Measurements from ENCODE around the gene SPPL3.

DNA sequence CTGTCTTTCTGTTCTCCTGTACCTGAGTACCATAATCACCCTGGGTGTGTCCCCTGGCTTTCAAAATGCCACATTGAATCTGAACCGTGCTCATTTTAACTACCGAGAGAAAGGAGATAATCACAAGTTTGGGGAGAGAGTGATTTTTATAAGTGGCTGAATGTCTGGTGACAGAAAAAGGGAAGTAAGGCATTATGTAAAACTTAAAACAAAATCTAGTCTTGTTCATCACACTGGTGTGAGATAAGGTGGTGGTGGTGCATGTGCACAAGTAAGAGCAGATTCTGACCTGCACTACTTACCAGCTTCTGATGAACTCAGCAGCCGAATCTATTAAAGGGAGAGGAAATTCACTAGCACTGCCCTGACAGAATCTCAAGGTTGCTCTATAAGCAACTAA lies 56.3 kb downstream of the SPPL3 start:
- TF ChIP-seq CTCF (IDR thresholded peaks at IDR 0.05 in 2 of 3, conservative IDR thresholded peaks at IDR 0.05 in 1 of 3; ENCODE audit: borderline replicate concordance in 1 of 3, insufficient read depth in 1 of 3, low read depth in 2 of 3, low read length in 2 of 3) = no peak
- TF ChIP-seq, protein P1, sequence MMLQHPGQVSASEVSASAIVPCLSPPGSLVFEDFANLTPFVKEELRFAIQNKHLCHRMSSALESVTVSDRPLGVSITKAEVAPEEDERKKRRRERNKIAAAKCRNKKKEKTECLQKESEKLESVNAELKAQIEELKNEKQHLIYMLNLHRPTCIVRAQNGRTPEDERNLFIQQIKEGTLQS (IDR thresholded peaks at IDR 0.05) = no peak
- no peak for TF ChIP-seq EZH2 (IDR thresholded peaks at IDR 0.05)
- no peak for TF ChIP-seq RAD21 (IDR thresholded peaks at IDR 0.05; ENCODE audit: low read depth)
- no peak for TF ChIP-seq POLR2AphosphoS5 (IDR thresholded peaks at IDR 0.05; ENCODE audit: low read depth, low read length)
- TF ChIP-seq FOSL1 (IDR thresholded peaks at IDR 0.05; ENCODE audit: low read depth) = no peak
- no peak for TF ChIP-seq YY1 (IDR thresholded peaks at IDR 0.05; ENCODE audit: extremely low read depth, insufficient replicate concordance, low read depth, low read length)
- TF ChIP-seq EGR1 (IDR thresholded peaks at IDR 0.05; ENCODE audit: low read depth) = no peak
- no peak for TF ChIP-seq POLR2A (IDR thresholded peaks at IDR 0.05; ENCODE audit: borderline replicate concordance, extremely low read depth, insufficient read depth, insufficient read length)
- no peak for TF ChIP-seq MAX (IDR thresholded peaks at IDR 0.05)
- TF ChIP-seq TCF7L2 (IDR thresholded peaks at IDR 0.05; ENCODE audit: borderline replicate concordance, extremely low read depth, insufficient read depth, insufficient read length) = no peak
- no peak for TF ChIP-seq ZNF274 (IDR thresholded peaks at IDR 0.05; ENCODE audit: low read depth, low read length)
- TF ChIP-seq REST (IDR thresholded peaks at IDR 0.05; ENCODE audit: low read depth) = no peak
- TF ChIP-seq SIN3A (IDR thresholded peaks at IDR 0.05; ENCODE audit: low read depth) = no peak

All from HCT116 (cell line).